Measurements from ENCODE around the gene EEFSEC.

EEFSEC gene

DNA sequence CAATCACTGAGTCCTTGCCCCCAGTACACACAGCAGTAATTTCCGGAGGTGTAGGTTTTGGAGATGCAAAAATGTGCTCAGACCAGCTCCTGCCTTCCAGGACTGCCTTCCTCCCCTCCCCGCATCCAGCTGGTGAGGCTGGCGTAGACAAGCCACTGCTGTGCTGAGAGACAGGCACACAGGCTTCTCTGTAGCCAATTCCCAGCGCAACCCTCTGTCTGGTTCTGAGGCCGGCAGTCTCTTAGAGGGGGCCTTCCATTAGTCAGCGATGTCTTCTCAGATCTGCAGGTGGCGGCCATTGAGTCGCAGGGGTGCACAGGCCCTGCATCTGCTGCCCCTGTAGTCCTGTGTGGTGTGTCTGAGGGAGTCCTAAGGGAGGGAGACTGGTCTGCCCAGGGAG, 199.0 kb downstream of the EEFSEC start:
- TF ChIP-seq, protein P1, sequence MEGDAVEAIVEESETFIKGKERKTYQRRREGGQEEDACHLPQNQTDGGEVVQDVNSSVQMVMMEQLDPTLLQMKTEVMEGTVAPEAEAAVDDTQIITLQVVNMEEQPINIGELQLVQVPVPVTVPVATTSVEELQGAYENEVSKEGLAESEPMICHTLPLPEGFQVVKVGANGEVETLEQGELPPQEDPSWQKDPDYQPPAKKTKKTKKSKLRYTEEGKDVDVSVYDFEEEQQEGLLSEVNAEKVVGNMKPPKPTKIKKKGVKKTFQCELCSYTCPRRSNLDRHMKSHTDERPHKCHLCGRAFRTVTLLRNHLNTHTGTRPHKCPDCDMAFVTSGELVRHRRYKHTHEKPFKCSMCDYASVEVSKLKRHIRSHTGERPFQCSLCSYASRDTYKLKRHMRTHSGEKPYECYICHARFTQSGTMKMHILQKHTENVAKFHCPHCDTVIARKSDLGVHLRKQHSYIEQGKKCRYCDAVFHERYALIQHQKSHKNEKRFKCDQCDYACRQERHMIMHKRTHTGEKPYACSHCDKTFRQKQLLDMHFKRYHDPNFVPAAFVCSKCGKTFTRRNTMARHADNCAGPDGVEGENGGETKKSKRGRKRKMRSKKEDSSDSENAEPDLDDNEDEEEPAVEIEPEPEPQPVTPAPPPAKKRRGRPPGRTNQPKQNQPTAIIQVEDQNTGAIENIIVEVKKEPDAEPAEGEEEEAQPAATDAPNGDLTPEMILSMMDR (IDR thresholded peaks at IDR 0.05; ENCODE audit: borderline replicate concordance, insufficient read depth, low read depth, low read length), result no peak

DNA sequence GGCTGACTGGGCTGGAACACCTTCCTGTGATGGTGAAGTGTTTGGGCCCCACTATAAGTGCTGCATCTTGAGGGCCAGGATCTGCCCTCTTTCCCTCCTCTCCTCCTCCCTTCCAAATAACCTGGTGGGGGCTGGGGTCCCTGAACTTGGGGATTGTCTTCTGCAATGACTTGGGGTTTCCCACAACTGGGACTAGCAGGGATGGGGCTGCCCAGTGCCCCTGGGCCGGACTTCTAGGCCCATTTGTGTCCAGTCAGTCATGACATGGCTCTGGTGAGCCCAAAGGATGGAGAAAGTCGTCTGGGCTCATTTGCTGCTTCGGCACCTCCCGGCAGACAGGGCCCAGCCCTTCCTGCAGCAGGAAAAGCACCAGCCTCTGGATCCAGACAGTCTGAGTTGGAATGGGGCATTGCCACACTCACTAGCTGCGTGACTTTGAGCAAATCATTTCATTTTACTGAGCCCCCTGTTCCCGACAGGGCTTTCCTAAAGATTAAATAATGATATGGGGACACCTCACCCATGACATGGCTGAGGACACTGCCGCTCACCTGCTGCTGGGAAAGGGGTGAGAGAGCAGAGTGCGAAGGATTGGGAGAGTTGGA, 200.2 kb downstream of the EEFSEC start:
- TF ChIP-seq, protein P1 (IDR thresholded peaks at IDR 0.05; ENCODE audit: borderline replicate concordance, insufficient read depth, low read depth, low read length), result no peak

More for the DNA sequence above, 199.0 kb downstream of the EEFSEC start:
- no peak overlapping the region for H3K4me3 ChIP-seq (ENCODE audit: low read depth, low read length)

DNA sequence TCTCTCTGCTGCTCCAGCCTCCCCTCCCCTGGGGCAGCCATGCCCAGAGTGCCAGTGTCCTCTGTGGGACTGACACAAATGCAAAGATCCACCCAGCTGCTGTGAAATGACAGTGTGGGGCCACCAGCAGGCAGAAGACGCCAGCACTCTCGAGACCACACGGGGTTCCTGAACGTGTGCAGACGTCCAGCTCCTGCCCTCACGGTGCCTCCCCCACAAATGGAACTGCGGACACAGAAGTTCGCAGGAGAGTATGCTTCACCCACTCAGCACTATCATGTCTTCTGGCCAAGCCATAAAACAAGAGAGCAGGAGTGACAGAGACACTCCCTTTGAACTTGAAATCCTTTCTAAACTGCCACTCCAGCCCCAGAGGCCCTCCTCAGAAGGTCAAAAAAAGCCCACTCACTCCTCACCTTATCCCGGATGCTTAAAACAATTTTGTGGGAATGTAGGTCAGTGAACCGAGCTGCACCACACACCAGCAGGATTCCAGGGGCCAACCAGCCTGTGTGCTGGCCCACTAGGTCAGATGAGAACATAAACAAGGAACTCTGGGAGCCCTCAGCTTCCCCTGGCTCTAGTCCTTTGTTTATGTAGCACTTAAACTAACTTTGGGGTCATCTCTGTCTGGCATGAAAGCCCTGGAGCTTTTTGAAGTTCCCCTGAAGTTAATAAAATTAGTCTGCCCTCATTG, 200.9 kb downstream of the EEFSEC start:
- TF ChIP-seq, protein P1 (IDR thresholded peaks at IDR 0.05; ENCODE audit: borderline replicate concordance, insufficient read depth, low read depth, low read length), result no peak
- no peak overlapping the region for H3K4me3 ChIP-seq (ENCODE audit: low read depth, low read length)

More for the DNA sequence above, 200.2 kb downstream of the EEFSEC start:
- no peak overlapping the region for H3K4me3 ChIP-seq (ENCODE audit: low read depth, low read length)

DNA sequence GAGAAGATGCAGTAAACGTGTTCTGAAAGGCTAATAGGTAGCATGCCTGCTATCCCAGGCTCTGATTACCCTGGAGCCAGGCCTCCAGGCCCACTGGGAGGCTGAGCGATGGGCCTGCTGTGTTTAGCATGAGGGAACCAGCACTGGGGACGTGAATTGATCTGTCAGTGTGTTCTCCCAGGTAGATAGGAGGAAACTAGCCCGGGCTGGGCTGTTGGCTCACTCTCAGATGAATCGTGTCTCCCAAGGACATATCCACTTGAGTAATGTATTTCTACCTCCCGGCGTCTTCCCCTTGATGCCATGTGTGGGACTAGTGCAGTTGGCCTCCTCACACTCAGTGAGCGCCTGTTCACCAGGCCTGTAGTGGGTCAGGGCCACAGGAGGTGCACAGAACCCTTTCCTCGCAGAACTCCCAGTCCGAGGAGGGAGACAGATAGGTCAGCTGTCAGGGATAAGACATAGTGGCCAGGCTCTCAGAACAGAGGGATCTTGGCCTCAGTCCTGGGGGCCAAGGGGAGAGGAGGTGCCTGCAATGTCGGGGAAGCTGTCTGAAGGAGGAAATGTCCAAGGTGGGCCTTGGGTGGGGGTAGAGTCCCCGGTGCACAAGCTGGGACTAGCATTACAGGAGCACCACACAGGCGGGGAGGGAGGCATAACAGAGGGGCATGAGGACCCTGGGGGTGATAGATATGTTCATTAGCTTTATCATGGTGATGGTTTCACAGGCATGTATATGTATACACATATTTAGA, 201.7 kb downstream of the EEFSEC start:
- TF ChIP-seq, protein P1 (IDR thresholded peaks at IDR 0.05; ENCODE audit: borderline replicate concordance, insufficient read depth, low read depth, low read length), result no peak
- H3K4me3 ChIP-seq (ENCODE audit: low read depth, low read length), result no peak overlapping the region

DNA sequence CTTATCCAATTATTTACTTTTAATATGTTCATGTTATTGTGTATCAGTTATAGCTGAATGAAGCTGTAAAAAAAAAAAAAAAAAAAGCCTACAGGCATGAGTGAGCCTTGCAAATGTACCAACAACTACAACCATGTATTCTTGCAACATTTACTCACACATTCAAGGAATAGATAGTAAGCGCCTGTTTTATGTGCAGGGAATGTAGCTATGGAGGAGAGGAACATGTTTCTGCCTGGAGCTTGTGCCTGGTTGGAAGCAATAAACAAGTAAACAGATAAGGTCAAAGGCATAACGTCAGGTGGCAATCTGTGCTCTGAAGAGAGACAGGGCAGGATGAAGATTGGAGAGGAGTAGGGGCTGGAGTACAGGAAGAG, 202.2 kb downstream of the EEFSEC start:
- H3K4me3 ChIP-seq (ENCODE audit: low read depth, low read length), result no peak overlapping the region
- TF ChIP-seq, protein P1 (IDR thresholded peaks at IDR 0.05; ENCODE audit: borderline replicate concordance, insufficient read depth, low read depth, low read length), result no peak

DNA sequence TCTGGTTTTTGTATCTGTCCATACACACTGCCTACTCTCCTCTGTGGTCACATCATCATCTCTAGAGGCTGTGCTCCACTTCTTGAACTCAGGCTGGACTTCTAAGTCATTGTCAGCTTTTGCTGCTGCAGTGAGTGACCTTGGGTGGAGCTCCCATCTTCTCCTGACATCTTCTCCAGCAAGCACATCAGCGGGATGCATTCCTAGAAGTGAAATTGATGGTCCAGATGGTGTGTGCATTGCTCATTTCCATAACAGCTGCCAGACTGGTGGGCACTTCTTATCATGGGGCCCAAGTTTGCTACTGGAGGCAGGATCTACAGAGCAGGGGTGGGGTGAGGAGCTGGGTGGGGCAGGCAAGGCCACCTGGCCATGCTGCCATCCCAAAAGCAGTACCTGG, 203.5 kb downstream of the EEFSEC start:
- TF ChIP-seq, protein P1 (IDR thresholded peaks at IDR 0.05; ENCODE audit: borderline replicate concordance, insufficient read depth, low read depth, low read length), result no peak

More for the DNA sequence above, 203.5 kb downstream of the EEFSEC start:
- no peak overlapping the region for H3K4me3 ChIP-seq (ENCODE audit: low read depth, low read length)
